Measurements from ENCODE around the gene SMARCA2. TPM values are rescaled to one million over a fixed set of nuclear protein-coding genes. Genes with fewer than 3 reads are reported as not detected.

SMARCA2 gene
- total RNA-seq, 1 experiment from 2014 or later: 27.9 TPM

- DNase-seq: peak; percentile 68
- Histone ChIP-seq H3K9me2 (replicated peaks; ENCODE audit: low read length) (no peaks in the 10 kb centered on the region), H3K36me3 (ENCODE audit: low read depth, low read length) (no peaks in the 10 kb centered on the region), H3K4me2 (ENCODE audit: low read length) (no peak overlapping the region), H4K20me1 (ENCODE audit: low read length) (no peaks in the 10 kb centered on the region), H3K27me3 (ENCODE audit: low read length) (no peaks in the 10 kb centered on the region), H3K4me3 (ENCODE audit: low read length) (no peak overlapping the region), H3K9me3 (ENCODE audit: low read length) (no peaks in the 10 kb centered on the region), H3K4me1 (ENCODE audit: insufficient read depth, low read length) (peaks cover 15% of the 10 kb centered on the region), H3K27ac (ENCODE audit: low read length) (peak overlapping the region; percentile 32), H3F3A (ENCODE audit: low read length, unreplicated experiment) (no peaks in the 10 kb centered on the region), H3K9ac (ENCODE audit: low read length) (no peak overlapping the region), H3K79me2 (ENCODE audit: low read length) (no peaks in the 10 kb centered on the region), H2AFZ (ENCODE audit: low read length) (peak overlapping the region; percentile 5; the same call in 1 of the 2 replicates)
- CTCF ChIA-PET: no interaction called here
- intact Hi-C loops (cut with micrococcal nuclease): no loop called here
- TF ChIP-seq CTCF (conservative IDR thresholded peaks at IDR 0.05; ENCODE audit: low read depth, low read length) (no peak), EZH2 (IDR thresholded peaks at IDR 0.05; ENCODE audit: low read length, unreplicated experiment) (no peak), EZH2phosphoT487 (IDR thresholded peaks at IDR 0.05; ENCODE audit: borderline replicate concordance, low read length) (no peak)
- peak; percentile 66; the same call in 1 of the 2 replicates for ATAC-seq
- no TSS peak for BruUV-seq (replicated peaks)
- POLR2A ChIA-PET (ENCODE audit: unreplicated experiment): no interaction called here
Measured at GRCh38 chr9:2220036-2220435, 204.9 kb downstream of the SMARCA2 start.

- ChIA-PET CTCF (no interaction called here), POLR2A (ENCODE audit: unreplicated experiment) (no interaction called here)
- Histone ChIP-seq H3K36me3 (ENCODE audit: low read depth, low read length) (no peaks in the 10 kb centered on the region), H3K9ac (ENCODE audit: low read length) (no peak overlapping the region), H3K9me3 (ENCODE audit: low read length) (no peaks in the 10 kb centered on the region), H3F3A (ENCODE audit: low read length, unreplicated experiment) (no peaks in the 10 kb centered on the region), H3K4me3 (ENCODE audit: low read length) (no peak overlapping the region), H3K27ac (ENCODE audit: low read length) (no peak overlapping the region), H4K20me1 (ENCODE audit: low read length) (no peaks in the 10 kb centered on the region), H3K79me2 (ENCODE audit: low read length) (no peaks in the 10 kb centered on the region), H3K27me3 (ENCODE audit: low read length) (no peaks in the 10 kb centered on the region), H3K4me2 (ENCODE audit: low read length) (no peak overlapping the region), H3K9me2 (replicated peaks; ENCODE audit: low read length) (no peaks in the 10 kb centered on the region), H2AFZ (ENCODE audit: low read length) (no peak overlapping the region), H3K4me1 (ENCODE audit: insufficient read depth, low read length) (peaks cover 4% of the 10 kb centered on the region; the same call in 1 of the 2 replicates)
- no peak for TF ChIP-seq EZH2 (IDR thresholded peaks at IDR 0.05; ENCODE audit: low read length, unreplicated experiment)
- no peak for TF ChIP-seq EZH2phosphoT487 (IDR thresholded peaks at IDR 0.05; ENCODE audit: borderline replicate concordance, low read length)
- no peak for TF ChIP-seq CTCF (conservative IDR thresholded peaks at IDR 0.05; ENCODE audit: low read depth, low read length)
- DNase-seq (no peak), ATAC-seq (no peak)
- BruUV-seq (replicated peaks): no TSS peak
- intact Hi-C loops (cut with micrococcal nuclease): no loop called here
Measured at GRCh38 chr9:2227144-2227867, 212.2 kb downstream of the SMARCA2 start.

GRCh38 chr9:2228132-2228531, 213.0 kb downstream of the SMARCA2 start:
- ATAC-seq (no peak), DNase-seq (no peak)
- no peaks in the 10 kb centered on the region for H3F3A ChIP-seq (ENCODE audit: low read length, unreplicated experiment)
- H3K9me3 ChIP-seq (ENCODE audit: low read length): no peaks in the 10 kb centered on the region
- no peaks in the 10 kb centered on the region for H4K20me1 ChIP-seq (ENCODE audit: low read length)
- CTCF ChIA-PET: no interaction called here
- no peak overlapping the region for H3K9ac ChIP-seq (ENCODE audit: low read length)
- no peaks in the 10 kb centered on the region for H3K9me2 ChIP-seq (replicated peaks; ENCODE audit: low read length)
- H2AFZ ChIP-seq (ENCODE audit: low read length): no peak overlapping the region
- no peaks in the 10 kb centered on the region for H3K27me3 ChIP-seq (ENCODE audit: low read length)
- no peak overlapping the region for H3K4me2 ChIP-seq (ENCODE audit: low read length)
- POLR2A ChIA-PET (ENCODE audit: unreplicated experiment): no interaction called here
- no TSS peak for BruUV-seq (replicated peaks)
- H3K36me3 ChIP-seq (ENCODE audit: low read depth, low read length): no peaks in the 10 kb centered on the region
- H3K27ac ChIP-seq (ENCODE audit: low read length): no peak overlapping the region
- H3K4me1 ChIP-seq (ENCODE audit: insufficient read depth, low read length): peaks cover 4% of the 10 kb centered on the region; the same call in 1 of the 2 replicates
- intact Hi-C loops (cut with micrococcal nuclease): no loop called here
- no peaks in the 10 kb centered on the region for H3K79me2 ChIP-seq (ENCODE audit: low read length)
- no peak overlapping the region for H3K4me3 ChIP-seq (ENCODE audit: low read length)
- TF ChIP-seq CTCF (conservative IDR thresholded peaks at IDR 0.05; ENCODE audit: low read depth, low read length) (peak; percentile 49), EZH2phosphoT487 (IDR thresholded peaks at IDR 0.05; ENCODE audit: borderline replicate concordance, low read length) (no peak), EZH2 (IDR thresholded peaks at IDR 0.05; ENCODE audit: low read length, unreplicated experiment) (no peak)

All from PC-3 (cell line).